Skeletal muscle cell (primary cell): ENCODE measurements around the gene BARHL1.
A peak's percentile ranks its signal among the peaks of the same experiment; 100 is the strongest.

Experiments used
- DNase-seq: peaks from one replicate; pipeline ENCODE4 v3.0.0-alpha.2; 2010; ENCODE audit warnings: low read depth
- H3K4me3 ChIP-seq: 2 replicates; pipeline ENCODE4 v1.5.1; 2011; ENCODE audit warnings: low read depth, mild to moderate bottlenecking, control low read depth, low read length, moderate library complexity

BARHL1 gene

GRCh38 chr9:132605387-132605786 lies 23.0 kb downstream of the BARHL1 start:
- no peak for DNase-seq
- H3K4me3 ChIP-seq = no peak overlapping the region

GRCh38 chr9:132606066-132606465 lies 23.7 kb downstream of the BARHL1 start:
- DNase-seq = no peak
- no peak overlapping the region for H3K4me3 ChIP-seq

GRCh38 chr9:132609184-132609583 lies 26.8 kb downstream of the BARHL1 start:
- no peak for DNase-seq
- no peak overlapping the region for H3K4me3 ChIP-seq

GRCh38 chr9:132609829-132610228 lies 27.4 kb downstream of the BARHL1 start:
- peak; percentile 85 for DNase-seq
- no peak overlapping the region for H3K4me3 ChIP-seq

- H3K4me3 ChIP-seq = no peak overlapping the region
- no peak for DNase-seq
Observed at GRCh38 chr9:132610661-132611060, 28.3 kb downstream of the BARHL1 start.

GRCh38 chr9:132614324-132614723 lies 31.9 kb downstream of the BARHL1 start:
- no peak for DNase-seq
- H3K4me3 ChIP-seq = no peak overlapping the region

GRCh38 chr9:132615774-132616173 lies 33.4 kb downstream of the BARHL1 start:
- no peak for DNase-seq
- no peak overlapping the region for H3K4me3 ChIP-seq

- no peak for DNase-seq
Observed at GRCh38 chr9:132616725-132617124, 34.3 kb downstream of the BARHL1 start.

GRCh38 chr9:132622159-132622558 lies 39.8 kb downstream of the BARHL1 start:
- no peak overlapping the region for H3K4me3 ChIP-seq
- DNase-seq = peak; percentile 51

More at GRCh38 chr9:132616725-132617124, 34.3 kb downstream of the BARHL1 start:
- no peak overlapping the region for H3K4me3 ChIP-seq

GRCh38 chr9:132626285-132626684 lies 43.9 kb downstream of the BARHL1 start:
- no peak overlapping the region for H3K4me3 ChIP-seq
- DNase-seq = no peak

- DNase-seq = no peak
- H3K4me3 ChIP-seq = no peak overlapping the region
Observed at GRCh38 chr9:132627106-132627505, 44.7 kb downstream of the BARHL1 start.

GRCh38 chr9:132627594-132627993 lies 45.2 kb downstream of the BARHL1 start:
- no peak for DNase-seq
- no peak overlapping the region for H3K4me3 ChIP-seq

GRCh38 chr9:132628746-132629145 lies 46.3 kb downstream of the BARHL1 start:
- DNase-seq = no peak
- no peak overlapping the region for H3K4me3 ChIP-seq

GRCh38 chr9:132630116-132630515 lies 47.7 kb downstream of the BARHL1 start:
- no peak overlapping the region for H3K4me3 ChIP-seq
- no peak for DNase-seq

- no peak for DNase-seq
- H3K4me3 ChIP-seq = no peak overlapping the region
Observed at GRCh38 chr9:132630811-132631210, 48.4 kb downstream of the BARHL1 start.

- DNase-seq = peak; percentile 31
- H3K4me3 ChIP-seq = no peak overlapping the region
Observed at GRCh38 chr9:132631280-132631679, 48.9 kb downstream of the BARHL1 start.

GRCh38 chr9:132631685-132632084 lies 49.3 kb downstream of the BARHL1 start:
- DNase-seq = no peak
- no peak overlapping the region for H3K4me3 ChIP-seq

- no peak for DNase-seq
- H3K4me3 ChIP-seq = no peak overlapping the region
Observed at GRCh38 chr9:132632413-132633129, 50.2 kb downstream of the BARHL1 start.

GRCh38 chr9:132634327-132634726 lies 51.9 kb downstream of the BARHL1 start:
- no peak overlapping the region for H3K4me3 ChIP-seq
- no peak for DNase-seq

- H3K4me3 ChIP-seq = no peak overlapping the region
- no peak for DNase-seq
Observed at GRCh38 chr9:132637351-132637750, 54.9 kb downstream of the BARHL1 start.

GRCh38 chr9:132637801-132638200 lies 55.4 kb downstream of the BARHL1 start:
- H3K4me3 ChIP-seq = no peak overlapping the region
- no peak for DNase-seq

- DNase-seq = peak; percentile 41
- H3K4me3 ChIP-seq = no peak overlapping the region
Observed at GRCh38 chr9:132638240-132638639, 55.8 kb downstream of the BARHL1 start.
